Endothelial cell of umbilical vein (primary cell): ENCODE results near the gene RGS10. TPM values are rescaled to one million over a fixed set of nuclear protein-coding genes. Genes with fewer than 3 reads are reported as not detected.

ENCODE experiments used
- BruUV-seq: library from RNA; stranded (reverse); fragments of 400-500 nt; replicated peaks from 2 replicates; lab custom pipeline; 2021; lab: Mats Ljungman, UMichigan
- CTCF ChIA-PET: fragments of 300-600, 350-600 bp; sonication (Branson Sonifier 250); formaldehyde crosslinking; loops from one replicate; lab custom pipeline; 2021; ENCODE audit warnings: antibody characterized with exemption, inconsistent platforms; lab: Charles Lee
- POLR2A ChIA-PET: fragments of 300-600, 350-600 bp; sonication (Branson Sonifier 250); formaldehyde crosslinking; loops from one replicate; lab custom pipeline; 2021; ENCODE audit warnings: antibody characterized with exemption, inconsistent platforms; lab: Charles Lee
- DNase-seq: peaks from one replicate; pipeline ENCODE4 v3.0.0-alpha.2; 2011; ENCODE audit warnings: low read depth, low spot score
- FAIRE-seq: peaks from 2 replicates; lab custom pipeline; 2011; peaks lifted over from hg19 to GRCh38; lab: Jason Lieb, UNC
- H2AFZ ChIP-seq: 2 replicates; pipeline ENCODE4 v1.6.0; 2012; ENCODE audit warnings: low read depth, low read length, control low read depth, inconsistent platforms
- H3K27ac ChIP-seq: 2 replicates; pipeline ENCODE4 v1.5.1; 2011; ENCODE audit warnings: low read depth, mild to moderate bottlenecking, control low read depth, low read length, moderate library complexity; ENCODE audit not compliant: insufficient read depth
- H3K27me3 ChIP-seq, 2 experiments: 2 replicates each; pipeline versions ENCODE4 v1.6.0 to v1.6.1; 2011; ENCODE audit warnings: low read length in 2 of 2, mixed read lengths in 1 of 2; ENCODE audit not compliant: control insufficient read depth in 2 of 2, insufficient read depth in 2 of 2
- H3K36me3 ChIP-seq, 2 experiments: 2 replicates in 1 of 2; 3 replicates in 1 of 2; pipeline ENCODE4 v1.5.1; 2011; ENCODE audit warnings: low read length in 2 of 2, mild to moderate bottlenecking in 1 of 2, moderate library complexity in 1 of 2; ENCODE audit not compliant: control insufficient read depth in 2 of 2, insufficient read depth in 2 of 2; ENCODE audit errors: extremely low read depth in 1 of 2
- H3K4me1 ChIP-seq: 3 replicates; pipeline ENCODE4 v1.5.1; 2011; ENCODE audit warnings: mild to moderate bottlenecking, low read length; ENCODE audit not compliant: control insufficient read depth, insufficient read depth; ENCODE audit errors: extremely low read depth
- H3K4me2 ChIP-seq: 2 replicates; pipeline ENCODE4 v1.6.1; 2011; ENCODE audit warnings: low read length, control low read depth, mixed read lengths; ENCODE audit not compliant: insufficient read depth
- H3K4me3 ChIP-seq, 3 experiments: fragments of 200-600 bp in 1 of 3; sonication (generic), shearing (Covaris generic) in 1 of 3; replicated peaks in 1 of 3; 2 replicates each; pipeline ENCODE4 v1.5.1; 2011 to 2016; ENCODE audit warnings: control low read depth in 3 of 3, low read length in 3 of 3, mild to moderate bottlenecking in 2 of 3, inconsistent platforms in 1 of 3, low read depth in 1 of 3, moderate library complexity in 1 of 3; ENCODE audit not compliant: insufficient read depth in 1 of 3
- H3K79me2 ChIP-seq: 2 replicates; pipeline ENCODE4 v1.6.0; 2012; ENCODE audit warnings: low read length, inconsistent platforms; ENCODE audit not compliant: control insufficient read depth, insufficient read depth
- H3K9ac ChIP-seq: replicated peaks from 2 replicates; pipeline ENCODE3; 2011; ENCODE audit warnings: low read length, control low read depth; ENCODE audit not compliant: insufficient read depth; ENCODE audit errors: extremely low read depth
- H3K9me1 ChIP-seq: replicated peaks from 3 replicates; pipeline ENCODE4 v1.6.0; 2011; ENCODE audit warnings: mild to moderate bottlenecking, low read length; ENCODE audit not compliant: control insufficient read depth, insufficient read depth; ENCODE audit errors: extremely low read depth
- H3K9me3 ChIP-seq: replicated peaks from 2 replicates; pipeline ENCODE4 v1.5.1; 2012; ENCODE audit warnings: low read length, inconsistent platforms; ENCODE audit not compliant: control insufficient read depth, insufficient read depth
- H4K20me1 ChIP-seq: replicated peaks from 2 replicates; pipeline ENCODE3; 2011; ENCODE audit warnings: mild to moderate bottlenecking, low read length; ENCODE audit not compliant: control insufficient read depth, insufficient read depth; ENCODE audit errors: extremely low read depth
- EZH2 ChIP-seq: IDR thresholded peaks from 2 replicates; pipeline ENCODE4 v1.6.1; 2012; ENCODE audit warnings: borderline replicate concordance, low read depth, mild to moderate bottlenecking, moderate library complexity, low read length, inconsistent platforms; ENCODE audit not compliant: severe bottlenecking
- FOS ChIP-seq: IDR thresholded peaks from 2 replicates; pipeline ENCODE4 v1.6.1; 2011; ENCODE audit warnings: mild to moderate bottlenecking, low read length, moderate library complexity, borderline replicate concordance; ENCODE audit not compliant: insufficient read depth
- GATA2 ChIP-seq: IDR thresholded peaks from 2 replicates; pipeline ENCODE4 v1.7.0; 2011; ENCODE audit warnings: low read depth, mild to moderate bottlenecking, moderate library complexity, mixed read lengths, low read length; ENCODE audit not compliant: insufficient read length, insufficient read depth
- JUN ChIP-seq: IDR thresholded peaks from 2 replicates; pipeline ENCODE4 v1.6.1; 2011; ENCODE audit warnings: borderline replicate concordance, low read depth; ENCODE audit not compliant: insufficient read length, insufficient read depth
- MYC ChIP-seq: IDR thresholded peaks from one replicate; pipeline ENCODE4 v1.6.1; 2011; ENCODE audit warnings: mild to moderate bottlenecking, low read depth, low read length
- POLR2A ChIP-seq: IDR thresholded peaks from 2 replicates; pipeline ENCODE4 v1.6.1; 2012; ENCODE audit warnings: low read depth, mild to moderate bottlenecking, control low read depth, low read length
- POLR2AphosphoS5 ChIP-seq: IDR thresholded peaks from 2 replicates; pipeline ENCODE4 v1.6.1; 2012; ENCODE audit warnings: low read depth, mild to moderate bottlenecking, control low read depth, low read length, moderate library complexity; ENCODE audit not compliant: insufficient read depth
- dilution Hi-C: fragments of 300-500 bp; cut with MboI; formaldehyde crosslinking; loops from one replicate; pipeline ENCODE4 v1.15.0; 2019; ENCODE audit warnings: low sequenced_read_pairs; ENCODE audit not compliant: extremely low pct_ligation_motif_present
- intact Hi-C: fragments of 100-400 bp; cut with micrococcal nuclease; formaldehyde crosslinking; loops from one replicate; pipeline ENCODE4 v1.10.0; 2022
- polyA plus RNA-seq, 4 experiments: library from polyadenylated mRNA; depleted of rRNA in 3 of 4; stranded (reverse) in 3 of 4; unstranded in 1 of 4; fragments of >200 nt; gene quantifications; 2 replicates each; pipeline versions ENCODE4 v1.2.1 to v1.2.3, GENCODE V29; 2011 to 2012; ENCODE audit warnings: missing spikeins in 1 of 4
- total RNA-seq: library from RNA; stranded (reverse); gene quantifications from 2 replicates; pipeline ENCODE4 v1.2.3, GENCODE V29; 2021
- TF ChIP-seq, protein P1 (sequence below): IDR thresholded peaks from 2 replicates; pipeline ENCODE4 v1.6.1; 2011; ENCODE audit not compliant: insufficient read depth, insufficient read length
- TF ChIP-seq, protein P2 (sequence below), 2 donors: IDR thresholded peaks; 1 replicate in 1 of 2; 2 replicates in 1 of 2; pipeline ENCODE4 v1.5.1; 2011; ENCODE audit warnings: low read length in 2 of 2, mild to moderate bottlenecking in 2 of 2, moderate library complexity in 2 of 2, control low read depth in 1 of 2, inconsistent platforms in 1 of 2, low read depth in 1 of 2; ENCODE audit not compliant: insufficient read depth in 1 of 2; ENCODE audit errors: extremely low read depth in 1 of 2

The RGS10 gene
- total and polyA plus RNA-seq, 2 donors (not counting 3 experiments of a cell fraction or from before 2014, with no cell fraction given) = 7.8 to 22.4 TPM

DNA sequence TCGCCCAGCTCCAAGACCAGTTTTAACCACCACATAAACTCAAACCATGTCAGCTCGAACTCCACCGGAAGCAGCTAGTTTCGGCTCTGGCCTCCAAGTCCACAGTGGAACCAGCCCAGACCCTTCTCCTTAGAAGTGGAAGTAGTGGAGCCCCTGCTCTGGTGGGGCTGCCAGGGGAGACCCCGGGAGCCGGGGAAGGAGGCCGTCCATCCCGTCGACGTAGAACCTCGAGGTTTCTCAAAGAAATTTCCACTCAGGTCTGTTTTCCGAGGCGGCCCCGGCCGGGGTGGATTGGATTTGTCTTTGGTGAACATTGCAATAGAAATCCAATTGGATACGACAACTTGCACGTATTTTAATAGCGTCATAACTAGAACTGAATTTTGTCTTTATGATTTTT, 87.5 kb downstream of the RGS10 start:
- Histone ChIP-seq H3K36me3 (peaks cover 0 to 4% of the 10 kb centered on the region in 2 experiments), H2AFZ (no peak overlapping the region), H3K9ac (no peak overlapping the region), H3K4me1 (no peaks in the 10 kb centered on the region), H3K27ac (no peak overlapping the region), H3K9me3 (no peaks in the 10 kb centered on the region), H3K27me3 (no peaks in the 10 kb centered on the region), H3K4me2 (no peak overlapping the region), H3K9me1 (no peaks in the 10 kb centered on the region), H4K20me1 (no peaks in the 10 kb centered on the region), H3K79me2 (no peaks in the 10 kb centered on the region), H3K4me3 (no peak overlapping the region)
- TSS peak; percentile 39 for BruUV-seq
- FAIRE-seq (no peak), DNase-seq (no peak)
- dilution Hi-C loops (no loop called here), intact Hi-C loops (no loop called here)
- ChIA-PET POLR2A (no interaction called here), CTCF (interaction anchor here (1.3 kb wide), 1 partner anchor 10 kb away, joined by 7 read pairs; no protein-coding TSS in a partner anchor)
- no peak for TF ChIP-seq POLR2AphosphoS5
- no peak for TF ChIP-seq GATA2
- TF ChIP-seq JUN = no peak
- TF ChIP-seq POLR2A = no peak
- TF ChIP-seq MYC = no peak
- TF ChIP-seq EZH2 = no peak
- TF ChIP-seq, protein P1, sequence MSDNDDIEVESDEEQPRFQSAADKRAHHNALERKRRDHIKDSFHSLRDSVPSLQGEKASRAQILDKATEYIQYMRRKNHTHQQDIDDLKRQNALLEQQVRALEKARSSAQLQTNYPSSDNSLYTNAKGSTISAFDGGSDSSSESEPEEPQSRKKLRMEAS = no peak
- no peak for TF ChIP-seq FOS
- TF ChIP-seq, protein P2, sequence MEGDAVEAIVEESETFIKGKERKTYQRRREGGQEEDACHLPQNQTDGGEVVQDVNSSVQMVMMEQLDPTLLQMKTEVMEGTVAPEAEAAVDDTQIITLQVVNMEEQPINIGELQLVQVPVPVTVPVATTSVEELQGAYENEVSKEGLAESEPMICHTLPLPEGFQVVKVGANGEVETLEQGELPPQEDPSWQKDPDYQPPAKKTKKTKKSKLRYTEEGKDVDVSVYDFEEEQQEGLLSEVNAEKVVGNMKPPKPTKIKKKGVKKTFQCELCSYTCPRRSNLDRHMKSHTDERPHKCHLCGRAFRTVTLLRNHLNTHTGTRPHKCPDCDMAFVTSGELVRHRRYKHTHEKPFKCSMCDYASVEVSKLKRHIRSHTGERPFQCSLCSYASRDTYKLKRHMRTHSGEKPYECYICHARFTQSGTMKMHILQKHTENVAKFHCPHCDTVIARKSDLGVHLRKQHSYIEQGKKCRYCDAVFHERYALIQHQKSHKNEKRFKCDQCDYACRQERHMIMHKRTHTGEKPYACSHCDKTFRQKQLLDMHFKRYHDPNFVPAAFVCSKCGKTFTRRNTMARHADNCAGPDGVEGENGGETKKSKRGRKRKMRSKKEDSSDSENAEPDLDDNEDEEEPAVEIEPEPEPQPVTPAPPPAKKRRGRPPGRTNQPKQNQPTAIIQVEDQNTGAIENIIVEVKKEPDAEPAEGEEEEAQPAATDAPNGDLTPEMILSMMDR (IDR thresholded peaks at IDR 0.05; ENCODE audit: extremely low read depth in 1 of 2, insufficient read depth in 1 of 2, low read depth in 1 of 2, low read length in 2 of 2) = no peak
